AG10803 (cell line): ENCODE results near the gene PSAT1.

Experiments used
- DNase-seq: peaks from one replicate; pipeline ENCODE4 v3.0.0; 2010; ENCODE audit warnings: low read depth
- H3K4me3 ChIP-seq: 2 replicates; pipeline ENCODE4 v1.5.1; 2011; ENCODE audit warnings: mild to moderate bottlenecking, low read length, control low read depth
- CTCF ChIP-seq: conservative IDR thresholded peaks from 2 replicates; pipeline ENCODE4 v1.5.1; 2011; ENCODE audit warnings: mild to moderate bottlenecking, low read length, control low read depth, inconsistent platforms

Gene PSAT1

DNA sequence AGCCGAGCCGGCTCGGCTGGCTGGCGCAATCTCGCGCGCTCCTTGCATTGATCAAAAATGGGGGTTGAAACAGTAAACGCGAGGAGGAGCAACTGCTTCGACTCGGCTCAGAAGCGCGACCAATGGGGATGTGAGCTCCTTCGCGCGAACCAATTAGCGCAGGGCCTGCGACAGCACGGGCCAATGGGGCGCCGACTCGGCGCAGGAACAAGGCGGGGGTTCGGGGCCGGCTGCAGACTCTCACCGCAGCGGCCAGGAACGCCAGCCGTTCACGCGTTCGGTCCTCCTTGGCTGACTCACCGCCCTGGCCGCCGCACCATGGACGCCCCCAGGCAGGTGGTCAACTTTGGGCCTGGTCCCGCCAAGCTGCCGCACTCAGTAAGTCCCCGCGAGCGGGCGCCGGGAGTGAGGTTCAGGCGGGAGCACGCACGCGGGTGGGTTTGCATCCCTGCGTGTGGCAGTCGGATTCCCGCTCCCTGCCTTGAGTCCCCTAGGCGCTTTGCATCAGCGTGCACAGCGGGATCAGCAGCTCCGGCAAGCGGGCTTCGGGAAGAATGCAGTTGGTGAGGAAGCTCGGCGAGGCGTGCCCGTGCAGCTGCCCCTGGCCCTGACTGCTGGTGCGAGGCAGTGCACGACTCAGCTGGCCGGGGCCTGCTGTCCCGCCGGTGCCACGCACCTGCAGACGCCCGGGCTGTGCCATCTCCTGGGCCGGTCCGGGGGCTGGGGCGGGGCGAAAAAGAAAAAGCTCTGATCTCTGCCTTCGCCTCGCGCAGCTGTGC, at the start of gene PSAT1:
Gene PSAT1, plus strand, starts transcription at position 233 of the 779 bp plus-strand sequence. Its CDS starts 86 bp downstream, at position 319.
- peak within 1 kb of the TSS; percentile 100 for H3K4me3 ChIP-seq
- TF ChIP-seq CTCF, result no peak
- peak; percentile 98 for DNase-seq

GRCh38 chr9:78248635-78249034, 48.3 kb upstream of the PSAT1 start:
- no peak for DNase-seq
- H3K4me3 ChIP-seq, result no peak overlapping the region
- TF ChIP-seq CTCF, result no peak

DNA sequence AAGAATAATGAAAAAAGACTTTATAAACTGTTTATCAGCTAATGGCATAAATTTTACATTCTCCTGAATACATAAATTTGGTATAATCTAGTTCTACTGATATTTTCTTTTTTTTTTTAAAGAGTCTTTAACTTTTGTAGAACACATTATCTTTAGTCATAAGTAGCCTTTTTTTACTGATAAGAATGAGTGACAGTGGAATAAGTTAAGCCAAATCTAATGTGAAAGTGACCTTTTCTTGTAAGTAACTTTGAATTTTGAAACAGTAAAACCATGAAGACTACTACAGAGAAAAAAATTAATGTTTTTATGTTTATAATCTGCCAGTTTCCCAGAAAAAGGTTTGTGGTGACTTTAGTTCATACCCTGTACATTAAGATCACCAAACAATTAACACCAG, 47.4 kb upstream of the PSAT1 start:
- no peak for TF ChIP-seq CTCF
- no peak overlapping the region for H3K4me3 ChIP-seq
- DNase-seq, result no peak

GRCh38 chr9:78252616-78253015, 44.3 kb upstream of the PSAT1 start:
- TF ChIP-seq CTCF, result no peak
- DNase-seq, result no peak
- no peak overlapping the region for H3K4me3 ChIP-seq

- H3K4me3 ChIP-seq, result no peak overlapping the region
- TF ChIP-seq CTCF, result no peak
- DNase-seq, result no peak
Measured at GRCh38 chr9:78253285-78253684, 43.6 kb upstream of the PSAT1 start.

GRCh38 chr9:78261403-78262001, 35.4 kb upstream of the PSAT1 start:
- DNase-seq, result peak; percentile 52
- peak; percentile 72 for TF ChIP-seq CTCF
- H3K4me3 ChIP-seq, result no peak overlapping the region

GRCh38 chr9:78262655-78263054, 34.3 kb upstream of the PSAT1 start:
- no peak for TF ChIP-seq CTCF
- H3K4me3 ChIP-seq, result no peak overlapping the region
- DNase-seq, result no peak
